Central memory CD8-positive, alpha-beta T cell (primary cell): ENCODE data around the gene SYPL1.

Source experiments
- ATAC-seq: fragments of 150-1000 bp; cut with Tn5 transposase; replicated peaks from 2 replicates; pipeline ENCODE4 v1.10.0; 2022; ENCODE audit warnings: mild to moderate bottlenecking, moderate FRiP score, moderate number of reproducible peaks; ENCODE audit not compliant: poor library complexity, severe bottlenecking; ENCODE audit errors: extremely low read depth
- DNase-seq, 2 donors: peaks; one replicate each; pipeline ENCODE4 v3.0.0; 2021; ENCODE audit warnings: low spot score in 2 of 2
- H3K27ac Mint-ChIP-seq: one replicate; pipeline ENCODE4 v1.8.0; 2022; ENCODE audit warnings: low read depth, mild to moderate bottlenecking, moderate library complexity, mixed read lengths
- H3K27me3 Mint-ChIP-seq: one replicate; pipeline ENCODE4 v1.8.0; 2022; ENCODE audit warnings: mixed read lengths
- H3K36me3 Mint-ChIP-seq: one replicate; pipeline ENCODE4 v1.8.0; 2022; ENCODE audit warnings: mild to moderate bottlenecking, moderate library complexity, mixed read lengths; ENCODE audit not compliant: insufficient read depth
- H3K4me1 Mint-ChIP-seq: one replicate; pipeline ENCODE4 v1.8.0; 2022; ENCODE audit warnings: mixed read lengths
- H3K4me3 Mint-ChIP-seq: one replicate; pipeline ENCODE4 v1.8.0; 2022; ENCODE audit warnings: mild to moderate bottlenecking, moderate library complexity, mixed read lengths
- H3K9me3 Mint-ChIP-seq: one replicate; pipeline ENCODE4 v1.8.0; 2022; ENCODE audit warnings: mixed read lengths

Gene SYPL1

GRCh38 chr7:106068538-106068961 is 43.6 kb downstream of the SYPL1 start:
- Mint-ChIP-seq H3K4me3 (no peak overlapping the region), H3K27ac (no peak overlapping the region), H3K4me1 (peaks cover 25% of the 10 kb centered on the region), H3K36me3 (no peaks in the 10 kb centered on the region), H3K27me3 (no peaks in the 10 kb centered on the region), H3K9me3 (no peaks in the 10 kb centered on the region)
- DNase-seq (no peak), ATAC-seq (no peak)

- H3K4me3 Mint-ChIP-seq, result no peak overlapping the region
- H3K4me1 Mint-ChIP-seq, result peaks cover 24% of the 10 kb centered on the region
- ATAC-seq (no peak), DNase-seq (no peak)
- H3K27ac Mint-ChIP-seq, result no peak overlapping the region
- no peaks in the 10 kb centered on the region for H3K9me3 Mint-ChIP-seq
- H3K36me3 Mint-ChIP-seq, result no peaks in the 10 kb centered on the region
- H3K27me3 Mint-ChIP-seq, result no peaks in the 10 kb centered on the region
These were observed 44.4 kb downstream of the SYPL1 start for GRCh38 chr7:106067678-106068077.

- H3K36me3 Mint-ChIP-seq, result no peaks in the 10 kb centered on the region
- ATAC-seq, result no peak
- H3K27me3 Mint-ChIP-seq, result no peaks in the 10 kb centered on the region
- H3K27ac Mint-ChIP-seq, result no peak overlapping the region
- H3K4me1 Mint-ChIP-seq, result peaks cover 11% of the 10 kb centered on the region
- no peak overlapping the region for H3K4me3 Mint-ChIP-seq
- DNase-seq, result no peak
- no peaks in the 10 kb centered on the region for H3K9me3 Mint-ChIP-seq
These were observed 46.3 kb downstream of the SYPL1 start for GRCh38 chr7:106065575-106066500.

- no peak overlapping the region for H3K4me3 Mint-ChIP-seq
- DNase-seq (no peak), ATAC-seq (no peak)
- no peaks in the 10 kb centered on the region for H3K36me3 Mint-ChIP-seq
- H3K4me1 Mint-ChIP-seq, result peaks cover 5% of the 10 kb centered on the region
- no peaks in the 10 kb centered on the region for H3K27me3 Mint-ChIP-seq
- no peaks in the 10 kb centered on the region for H3K9me3 Mint-ChIP-seq
- H3K27ac Mint-ChIP-seq, result no peak overlapping the region
These were observed 47.1 kb downstream of the SYPL1 start for GRCh38 chr7:106064771-106065574.

GRCh38 chr7:106064316-106064715 is 47.8 kb downstream of the SYPL1 start:
- DNase-seq (no peak), ATAC-seq (no peak)
- no peaks in the 10 kb centered on the region for H3K27me3 Mint-ChIP-seq
- H3K27ac Mint-ChIP-seq, result no peak overlapping the region
- no peak overlapping the region for H3K4me3 Mint-ChIP-seq
- H3K9me3 Mint-ChIP-seq, result no peaks in the 10 kb centered on the region
- H3K36me3 Mint-ChIP-seq, result no peaks in the 10 kb centered on the region
- H3K4me1 Mint-ChIP-seq, result peaks cover 5% of the 10 kb centered on the region

- no peak overlapping the region for H3K4me3 Mint-ChIP-seq
- no peaks in the 10 kb centered on the region for H3K9me3 Mint-ChIP-seq
- H3K4me1 Mint-ChIP-seq, result peaks cover 5% of the 10 kb centered on the region
- ATAC-seq (no peak), DNase-seq (no peak)
- H3K27me3 Mint-ChIP-seq, result no peaks in the 10 kb centered on the region
- H3K36me3 Mint-ChIP-seq, result no peaks in the 10 kb centered on the region
- H3K27ac Mint-ChIP-seq, result no peak overlapping the region
These were observed 48.4 kb downstream of the SYPL1 start for GRCh38 chr7:106063692-106064091.

- H3K4me3 Mint-ChIP-seq, result no peak overlapping the region
- peaks cover 6% of the 10 kb centered on the region for H3K4me1 Mint-ChIP-seq
- H3K27ac Mint-ChIP-seq, result no peak overlapping the region
These were observed 49.1 kb downstream of the SYPL1 start for GRCh38 chr7:106063024-106063423.

GRCh38 chr7:106062521-106062931 is 49.6 kb downstream of the SYPL1 start:
- Mint-ChIP-seq H3K36me3 (peaks cover 2% of the 10 kb centered on the region), H3K27me3 (no peaks in the 10 kb centered on the region), H3K4me3 (no peak overlapping the region), H3K27ac (no peak overlapping the region), H3K9me3 (no peaks in the 10 kb centered on the region), H3K4me1 (peaks cover 11% of the 10 kb centered on the region)
- DNase-seq (no peak), ATAC-seq (no peak)

More at GRCh38 chr7:106063024-106063423, 49.1 kb downstream of the SYPL1 start:
- Mint-ChIP-seq H3K27me3 (no peaks in the 10 kb centered on the region), H3K9me3 (no peaks in the 10 kb centered on the region), H3K36me3 (no peaks in the 10 kb centered on the region)
- DNase-seq, result no peak
- ATAC-seq, result no peak

GRCh38 chr7:106062006-106062405 is 50.1 kb downstream of the SYPL1 start:
- ATAC-seq, result no peak
- peaks cover 2% of the 10 kb centered on the region for H3K36me3 Mint-ChIP-seq

GRCh38 chr7:106061301-106061979 is 50.7 kb downstream of the SYPL1 start:
- no peak for DNase-seq
- H3K4me1 Mint-ChIP-seq, result peaks cover 12% of the 10 kb centered on the region
- no peak overlapping the region for H3K4me3 Mint-ChIP-seq

More at GRCh38 chr7:106062006-106062405, 50.1 kb downstream of the SYPL1 start:
- Mint-ChIP-seq H3K27ac (no peak overlapping the region), H3K4me3 (no peak overlapping the region), H3K4me1 (peaks cover 12% of the 10 kb centered on the region), H3K9me3 (no peaks in the 10 kb centered on the region), H3K27me3 (no peaks in the 10 kb centered on the region)
- no peak for DNase-seq

GRCh38 chr7:106060394-106060920 is 51.7 kb downstream of the SYPL1 start:
- ATAC-seq (no peak), DNase-seq (no peak)
- peaks cover 2% of the 10 kb centered on the region for H3K36me3 Mint-ChIP-seq
- H3K4me1 Mint-ChIP-seq, result peaks cover 12% of the 10 kb centered on the region
- no peaks in the 10 kb centered on the region for H3K27me3 Mint-ChIP-seq
- no peak overlapping the region for H3K27ac Mint-ChIP-seq
- no peaks in the 10 kb centered on the region for H3K9me3 Mint-ChIP-seq
- no peak overlapping the region for H3K4me3 Mint-ChIP-seq

More at GRCh38 chr7:106061301-106061979, 50.7 kb downstream of the SYPL1 start:
- no peaks in the 10 kb centered on the region for H3K27me3 Mint-ChIP-seq
- ATAC-seq, result no peak
- no peaks in the 10 kb centered on the region for H3K9me3 Mint-ChIP-seq
- H3K27ac Mint-ChIP-seq, result no peak overlapping the region
- peaks cover 2% of the 10 kb centered on the region for H3K36me3 Mint-ChIP-seq

- H3K9me3 Mint-ChIP-seq, result no peaks in the 10 kb centered on the region
- no peak overlapping the region for H3K27ac Mint-ChIP-seq
- H3K4me1 Mint-ChIP-seq, result peaks cover 12% of the 10 kb centered on the region
- DNase-seq (no peak), ATAC-seq (no peak)
- H3K4me3 Mint-ChIP-seq, result no peak overlapping the region
- H3K36me3 Mint-ChIP-seq, result peaks cover 2% of the 10 kb centered on the region
- no peaks in the 10 kb centered on the region for H3K27me3 Mint-ChIP-seq
These were observed 52.6 kb downstream of the SYPL1 start for GRCh38 chr7:106059556-106059955.
